OCI-LY7 (cell line): ENCODE results near the gene RAPGEF3. TPM values are rescaled to one million over a fixed set of nuclear protein-coding genes. Genes with fewer than 3 reads are reported as not detected.

ENCODE experiments used
- BruUV-seq: library from RNA; stranded (reverse); fragments of 400-500 nt; replicated peaks from 2 replicates; lab custom pipeline; 2021; lab: Mats Ljungman, UMichigan
- CTCF ChIA-PET: fragments of 300-600 bp; sonication (Branson Sonifier 250); formaldehyde crosslinking; loops from one replicate; lab custom pipeline; 2022; ENCODE audit warnings: antibody characterized with exemption; ENCODE audit not compliant: unreplicated experiment; lab: Charles Lee
- POLR2A ChIA-PET: fragments of 300-600 bp; sonication (Branson Sonifier 250); formaldehyde crosslinking; loops from one replicate; lab custom pipeline; 2022; ENCODE audit warnings: antibody characterized with exemption; lab: Charles Lee
- DNase-seq: peaks from one replicate; pipeline ENCODE4 v3.0.0-alpha.2; 2015; ENCODE audit warnings: low spot score
- H2AFZ ChIP-seq: fragments of 200-600 bp; sonication (generic), shearing (Covaris generic); 2 replicates; pipeline ENCODE4 v1.6.1; 2014; ENCODE audit warnings: mild to moderate bottlenecking, antibody characterized with exemption, low read length, moderate library complexity
- H3K27ac ChIP-seq: fragments of 200-600 bp; sonication (generic); 2 replicates; pipeline ENCODE4 v1.5.1; 2014; ENCODE audit warnings: mixed run types, low read depth, mild to moderate bottlenecking, moderate library complexity, low read length, inconsistent platforms; ENCODE audit not compliant: poor library complexity, severe bottlenecking
- H3K36me3 ChIP-seq: fragments of 200-600 bp; sonication (generic); 2 replicates; pipeline ENCODE4 v1.6.1; 2014; ENCODE audit warnings: mild to moderate bottlenecking, antibody characterized with exemption, low read length, moderate library complexity, mixed read lengths; ENCODE audit not compliant: insufficient read depth
- H3K4me1 ChIP-seq: fragments of 200-600 bp; sonication (generic); 2 replicates; pipeline ENCODE4 v1.5.1; 2014; ENCODE audit warnings: mild to moderate bottlenecking, low read length; ENCODE audit not compliant: insufficient read depth, poor library complexity, severe bottlenecking
- H3K4me2 ChIP-seq: fragments of 200-600 bp; sonication (generic); 2 replicates; pipeline ENCODE4 v1.6.1; 2014; ENCODE audit warnings: mild to moderate bottlenecking, low read length
- H3K4me3 ChIP-seq: fragments of 200-600 bp; sonication (generic); 2 replicates; pipeline ENCODE4 v1.5.1; 2014; ENCODE audit warnings: mild to moderate bottlenecking, low read depth, low read length; ENCODE audit not compliant: poor library complexity, severe bottlenecking
- H3K79me2 ChIP-seq: fragments of 200-600 bp; sonication (generic); 2 replicates; pipeline ENCODE4 v1.6.1; 2016; ENCODE audit warnings: low read depth, mild to moderate bottlenecking, low read length, moderate library complexity, mixed read lengths; ENCODE audit not compliant: insufficient read depth
- H3K9me2 ChIP-seq: fragments of 200-600 bp; sonication (generic); 2 replicates; pipeline ENCODE4 v1.6.1; 2016; ENCODE audit warnings: mild to moderate bottlenecking, low read length, mixed read lengths; ENCODE audit not compliant: insufficient read depth
- H3K9me3 ChIP-seq: fragments of 200-600 bp; sonication (generic); 2 replicates; pipeline ENCODE4 v1.6.1; 2014; ENCODE audit warnings: mild to moderate bottlenecking, mixed run types, low read length, mixed read lengths
- H4K20me1 ChIP-seq: fragments of 200-600 bp; sonication (generic); 2 replicates; pipeline ENCODE4 v1.6.1; 2014; ENCODE audit warnings: mild to moderate bottlenecking, antibody characterized with exemption, low read length, moderate library complexity, mixed read lengths; ENCODE audit not compliant: insufficient read depth
- EZH2phosphoT487 ChIP-seq: fragments of 200-600 bp; sonication (generic); IDR thresholded peaks from 2 replicates; pipeline ENCODE4 v1.6.1; 2018; ENCODE audit warnings: low read depth, borderline replicate concordance, mild to moderate bottlenecking, mixed run types, antibody characterized with exemption, low read length, moderate library complexity, mixed read lengths
- intact Hi-C: fragments of 100-400 bp; cut with micrococcal nuclease; formaldehyde crosslinking; loops from one replicate; pipeline ENCODE4 v1.10.0; 2022; ENCODE audit not compliant: unreplicated experiment
- total RNA-seq, 2 experiments: library from RNA; depleted of rRNA in 1 of 2; stranded (reverse); fragments of >200 nt in 1 of 2; shearing (Covaris generic) in 1 of 2; gene quantifications; 2 replicates each; pipeline ENCODE4 v1.2.3, GENCODE V29; 2014 to 2022
- TF ChIP-seq, protein P1 (sequence below): fragments of 200-600 bp; sonication (generic); conservative IDR thresholded peaks from 2 replicates; pipeline ENCODE4 v1.5.1; 2014; ENCODE audit warnings: mild to moderate bottlenecking, antibody characterized with exemption, low read length, moderate library complexity, mixed read lengths

Gene RAPGEF3
- total RNA-seq, 2 experiments from 2014 or later, result 0.69 to 4.7 TPM

DNA sequence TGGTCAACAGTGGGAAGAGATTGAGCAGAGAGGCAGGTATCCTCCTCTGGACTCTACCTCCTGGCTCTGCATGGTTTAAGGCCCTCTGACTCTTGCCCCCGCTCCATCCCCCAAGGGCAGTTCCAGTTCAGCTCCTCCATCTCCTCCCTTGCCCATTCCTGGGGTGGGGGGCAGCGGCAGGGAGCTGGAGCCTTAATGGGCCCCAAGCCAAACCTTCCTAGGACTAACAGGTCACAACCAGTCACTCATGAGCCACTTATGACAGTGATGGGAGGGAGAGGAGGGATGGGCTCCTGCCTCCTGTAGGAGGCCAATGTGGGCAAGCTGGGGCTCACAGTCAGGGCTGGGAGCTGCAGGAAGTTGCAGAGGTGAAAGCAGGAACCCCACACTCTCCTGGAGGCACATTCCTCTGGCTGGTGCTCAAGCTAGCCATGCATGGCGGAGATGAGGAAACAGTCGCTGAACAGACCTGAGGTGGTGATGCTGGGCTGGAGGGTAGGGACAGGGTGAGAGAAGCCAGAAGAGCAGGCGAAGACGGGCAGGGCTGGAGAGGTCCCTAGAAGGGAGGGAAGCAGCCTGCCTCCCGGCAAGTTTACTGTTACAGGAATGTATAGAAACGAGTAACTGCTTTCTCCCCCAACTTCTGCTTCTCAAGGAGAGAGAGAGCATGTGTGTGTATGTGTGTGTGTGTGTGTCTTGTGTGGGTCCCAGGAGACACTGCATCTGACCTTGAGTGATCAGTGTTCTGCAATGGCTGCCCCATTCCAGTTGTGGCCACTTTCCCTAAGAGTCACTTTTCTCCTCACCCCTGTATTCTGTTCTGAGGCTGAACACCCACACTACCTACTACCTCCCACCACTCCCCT lies 5.0 kb upstream of the RAPGEF3 start:
- H3K79me2 ChIP-seq, result no peaks in the 10 kb centered on the region
- no peak for DNase-seq
- H3K4me3 ChIP-seq, result no peak overlapping the region
- CTCF ChIA-PET, result interaction anchor here (1.4 to 2.5 kb wide), 2 partner anchors 19 to 21 kb away, joined by 4 to 10 read pairs; no protein-coding TSS in a partner anchor
- no peak for TF ChIP-seq EZH2phosphoT487
- TF ChIP-seq, protein P1, sequence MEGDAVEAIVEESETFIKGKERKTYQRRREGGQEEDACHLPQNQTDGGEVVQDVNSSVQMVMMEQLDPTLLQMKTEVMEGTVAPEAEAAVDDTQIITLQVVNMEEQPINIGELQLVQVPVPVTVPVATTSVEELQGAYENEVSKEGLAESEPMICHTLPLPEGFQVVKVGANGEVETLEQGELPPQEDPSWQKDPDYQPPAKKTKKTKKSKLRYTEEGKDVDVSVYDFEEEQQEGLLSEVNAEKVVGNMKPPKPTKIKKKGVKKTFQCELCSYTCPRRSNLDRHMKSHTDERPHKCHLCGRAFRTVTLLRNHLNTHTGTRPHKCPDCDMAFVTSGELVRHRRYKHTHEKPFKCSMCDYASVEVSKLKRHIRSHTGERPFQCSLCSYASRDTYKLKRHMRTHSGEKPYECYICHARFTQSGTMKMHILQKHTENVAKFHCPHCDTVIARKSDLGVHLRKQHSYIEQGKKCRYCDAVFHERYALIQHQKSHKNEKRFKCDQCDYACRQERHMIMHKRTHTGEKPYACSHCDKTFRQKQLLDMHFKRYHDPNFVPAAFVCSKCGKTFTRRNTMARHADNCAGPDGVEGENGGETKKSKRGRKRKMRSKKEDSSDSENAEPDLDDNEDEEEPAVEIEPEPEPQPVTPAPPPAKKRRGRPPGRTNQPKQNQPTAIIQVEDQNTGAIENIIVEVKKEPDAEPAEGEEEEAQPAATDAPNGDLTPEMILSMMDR, result no peak
- intact Hi-C loops, result no loop called here
- H3K36me3 ChIP-seq, result no peaks in the 10 kb centered on the region
- no peak overlapping the region for H3K4me2 ChIP-seq
- peaks cover 30% of the 10 kb centered on the region for H3K4me1 ChIP-seq
- H3K27ac ChIP-seq, result no peak overlapping the region
- no TSS peak for BruUV-seq
- POLR2A ChIA-PET, result interaction anchor here (0.5 to 1.6 kb wide), 3 partner anchors 20 to 198 kb away, joined by 3 read pairs; no protein-coding TSS in a partner anchor
- H2AFZ ChIP-seq, result no peak overlapping the region
- H3K9me2 ChIP-seq, result no peaks in the 10 kb centered on the region
- H4K20me1 ChIP-seq, result no peaks in the 10 kb centered on the region
- no peaks in the 10 kb centered on the region for H3K9me3 ChIP-seq

DNA sequence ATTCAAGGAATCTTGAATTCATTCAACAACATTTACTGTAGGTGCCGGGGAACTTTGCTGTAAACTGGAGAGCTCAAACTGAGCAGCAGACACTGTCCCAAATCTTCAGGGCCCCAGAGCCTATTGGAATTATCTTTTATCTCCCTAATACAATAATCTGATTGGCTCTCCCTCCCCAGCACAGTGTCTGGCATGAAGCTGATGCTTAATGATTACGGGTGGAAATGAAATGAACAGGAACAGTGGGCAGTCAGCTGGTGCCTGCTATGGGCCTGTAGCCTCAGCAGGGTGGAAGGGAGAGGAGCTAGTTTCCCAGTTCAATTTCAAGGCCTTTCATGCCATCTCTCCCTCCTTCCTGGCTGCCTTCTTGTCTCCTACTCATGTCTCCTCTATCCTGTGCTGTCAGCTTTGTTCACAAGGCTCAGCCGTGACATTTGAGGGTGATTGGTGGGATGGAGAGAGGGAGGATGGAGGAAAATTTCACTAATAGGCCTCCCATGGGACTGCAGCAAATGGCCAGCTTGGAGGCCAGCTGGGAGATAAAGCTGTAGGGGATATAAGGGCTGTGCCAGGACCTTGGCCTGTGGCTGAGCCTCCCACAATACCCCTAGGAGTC lies 4.3 kb upstream of the RAPGEF3 start:
- Histone ChIP-seq H3K79me2 (no peaks in the 10 kb centered on the region), H3K36me3 (no peaks in the 10 kb centered on the region), H3K9me2 (no peaks in the 10 kb centered on the region), H3K27ac (no peak overlapping the region), H3K4me3 (no peak overlapping the region), H2AFZ (no peak overlapping the region), H3K4me1 (peaks cover 34% of the 10 kb centered on the region), H3K4me2 (no peak overlapping the region), H3K9me3 (no peaks in the 10 kb centered on the region), H4K20me1 (no peaks in the 10 kb centered on the region)
- POLR2A ChIA-PET, result interaction anchor here (0.5 to 1.6 kb wide), 4 partner anchors 16 to 198 kb away, joined by 3 read pairs; no protein-coding TSS in a partner anchor
- no TSS peak for BruUV-seq
- intact Hi-C loops, result no loop called here
- CTCF ChIA-PET, result interaction anchor here (1.4 to 2.5 kb wide), 2 partner anchors 18 to 20 kb away, joined by 4 to 10 read pairs; no protein-coding TSS in a partner anchor
- TF ChIP-seq EZH2phosphoT487, result no peak
- TF ChIP-seq, protein P1, result no peak
- DNase-seq, result no peak
